ENCODE measurements around the gene CSAG2.

GRCh38 chrX:152658302-152658701 lies 50.8 kb downstream of the CSAG2 start:
- TF ChIP-seq CTCF (IDR thresholded peaks at IDR 0.05): no peak
- TF ChIP-seq EP300 (IDR thresholded peaks at IDR 0.05): no peak
- TF ChIP-seq POLR2AphosphoS5 (IDR thresholded peaks at IDR 0.05): no peak

Measured in stomach (tissue), 4 donors.